GM10266 (cell line): ENCODE data around the gene PGAP1.

ENCODE experiments used
- DNase-seq: peaks from one replicate; pipeline ENCODE4 v3.0.0; 2012; ENCODE audit errors: extremely low spot score
- TF ChIP-seq, protein P1 (sequence below): IDR thresholded peaks from 2 replicates; pipeline ENCODE4 v1.5.1; 2012; ENCODE audit warnings: mild to moderate bottlenecking, low read depth; ENCODE audit not compliant: control insufficient read depth, insufficient read depth; ENCODE audit errors: missing control alignments

Gene PGAP1

DNA sequence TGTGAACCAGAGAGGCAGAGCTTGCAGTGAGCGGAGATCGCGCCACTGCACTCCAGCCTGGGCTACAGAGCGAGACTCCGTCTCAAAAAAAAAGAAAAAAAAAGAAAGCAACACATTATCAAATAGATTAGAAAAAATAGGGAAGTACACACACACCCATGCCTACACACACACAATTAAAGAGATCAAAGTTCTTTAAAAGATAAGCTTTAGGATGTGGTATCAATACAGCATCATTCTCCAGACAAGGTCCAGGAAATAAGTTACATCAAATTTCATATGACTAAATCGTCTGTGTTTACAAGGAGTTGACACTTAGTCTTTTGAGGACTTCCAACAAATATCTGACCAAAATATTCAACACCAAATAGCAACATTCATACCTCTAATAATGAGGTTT is 25.7 kb downstream of the PGAP1 start:
- TF ChIP-seq, protein P1, sequence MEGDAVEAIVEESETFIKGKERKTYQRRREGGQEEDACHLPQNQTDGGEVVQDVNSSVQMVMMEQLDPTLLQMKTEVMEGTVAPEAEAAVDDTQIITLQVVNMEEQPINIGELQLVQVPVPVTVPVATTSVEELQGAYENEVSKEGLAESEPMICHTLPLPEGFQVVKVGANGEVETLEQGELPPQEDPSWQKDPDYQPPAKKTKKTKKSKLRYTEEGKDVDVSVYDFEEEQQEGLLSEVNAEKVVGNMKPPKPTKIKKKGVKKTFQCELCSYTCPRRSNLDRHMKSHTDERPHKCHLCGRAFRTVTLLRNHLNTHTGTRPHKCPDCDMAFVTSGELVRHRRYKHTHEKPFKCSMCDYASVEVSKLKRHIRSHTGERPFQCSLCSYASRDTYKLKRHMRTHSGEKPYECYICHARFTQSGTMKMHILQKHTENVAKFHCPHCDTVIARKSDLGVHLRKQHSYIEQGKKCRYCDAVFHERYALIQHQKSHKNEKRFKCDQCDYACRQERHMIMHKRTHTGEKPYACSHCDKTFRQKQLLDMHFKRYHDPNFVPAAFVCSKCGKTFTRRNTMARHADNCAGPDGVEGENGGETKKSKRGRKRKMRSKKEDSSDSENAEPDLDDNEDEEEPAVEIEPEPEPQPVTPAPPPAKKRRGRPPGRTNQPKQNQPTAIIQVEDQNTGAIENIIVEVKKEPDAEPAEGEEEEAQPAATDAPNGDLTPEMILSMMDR, result no peak
- no peak for DNase-seq

DNA sequence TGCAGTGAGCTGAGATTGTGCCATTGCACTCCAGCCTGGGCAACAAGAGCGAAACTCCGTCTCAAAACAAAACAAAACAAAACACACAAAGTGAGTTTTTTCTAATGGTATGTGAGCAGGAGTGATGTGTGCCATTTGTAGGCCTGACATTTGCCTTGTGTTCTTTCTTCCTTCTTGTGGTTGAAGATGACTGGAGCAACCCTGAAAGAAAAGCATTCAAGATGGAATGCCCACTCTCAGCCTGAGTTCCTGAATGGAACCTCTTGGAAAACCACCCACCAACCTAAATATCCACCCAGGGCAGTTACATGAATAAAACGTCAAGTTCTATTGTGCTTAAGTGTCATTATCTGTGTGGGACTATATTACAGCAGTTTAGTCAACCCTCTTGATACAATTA is 26.5 kb downstream of the PGAP1 start:
- TF ChIP-seq, protein P1, result no peak
- no peak for DNase-seq

DNA sequence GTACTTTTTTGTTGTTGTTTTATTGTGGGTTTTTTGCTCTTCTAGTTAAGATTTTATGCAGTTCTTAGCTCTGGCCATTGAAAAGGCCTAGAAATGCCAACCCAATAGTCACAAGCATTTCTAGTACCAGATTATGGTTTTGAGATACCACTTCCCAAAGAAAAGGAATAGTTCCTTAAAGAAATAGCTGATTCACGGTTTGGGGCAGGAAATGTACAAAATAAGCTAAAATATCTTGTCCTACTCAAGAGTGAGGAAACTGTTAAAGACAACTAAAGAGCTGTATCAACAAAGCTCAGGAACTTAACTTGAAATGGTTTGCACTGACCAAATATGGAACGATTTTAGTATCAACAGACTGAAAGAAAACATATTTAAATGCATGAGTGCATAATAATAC is 35.4 kb downstream of the PGAP1 start:
- DNase-seq, result no peak
- TF ChIP-seq, protein P1, result no peak

DNA sequence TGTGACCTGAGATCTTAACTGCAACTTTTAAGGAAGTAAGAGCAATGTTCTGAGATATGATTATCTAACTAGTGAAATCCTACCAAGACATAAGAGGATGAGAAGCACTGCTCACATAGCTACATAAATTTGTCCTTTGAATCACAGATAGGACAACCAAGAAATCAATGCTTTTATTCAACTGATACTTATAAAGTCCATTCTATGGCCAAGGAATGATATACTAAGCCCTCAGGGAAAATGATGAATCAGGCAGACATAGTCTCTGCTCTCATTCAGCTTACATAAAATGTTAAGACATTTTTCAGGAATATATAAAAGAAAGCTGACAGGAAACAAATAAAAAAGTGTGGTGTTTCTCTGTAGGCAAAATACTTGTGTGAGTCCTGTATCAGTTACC is 39.1 kb downstream of the PGAP1 start:
- no peak for DNase-seq
- TF ChIP-seq, protein P1, result no peak

DNA sequence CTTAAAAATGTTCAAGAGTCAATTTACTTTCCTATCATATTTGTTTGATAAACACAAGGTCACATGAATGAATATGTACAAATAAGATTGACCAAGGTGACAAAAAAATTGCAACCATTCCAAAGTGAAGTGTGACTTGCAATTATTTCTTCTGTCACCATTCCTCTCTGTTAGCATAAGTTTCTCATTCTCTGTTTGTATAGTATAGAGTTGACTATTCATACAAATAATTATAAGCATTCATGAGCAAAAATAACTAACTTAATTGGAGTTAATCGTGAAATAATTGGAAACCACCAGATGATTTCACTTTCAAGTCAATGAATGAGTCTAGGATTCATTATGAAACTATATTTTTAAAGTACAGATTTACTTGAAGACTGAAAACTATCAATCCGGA is 42.1 kb downstream of the PGAP1 start:
- TF ChIP-seq, protein P1, result no peak
- DNase-seq, result no peak

DNA sequence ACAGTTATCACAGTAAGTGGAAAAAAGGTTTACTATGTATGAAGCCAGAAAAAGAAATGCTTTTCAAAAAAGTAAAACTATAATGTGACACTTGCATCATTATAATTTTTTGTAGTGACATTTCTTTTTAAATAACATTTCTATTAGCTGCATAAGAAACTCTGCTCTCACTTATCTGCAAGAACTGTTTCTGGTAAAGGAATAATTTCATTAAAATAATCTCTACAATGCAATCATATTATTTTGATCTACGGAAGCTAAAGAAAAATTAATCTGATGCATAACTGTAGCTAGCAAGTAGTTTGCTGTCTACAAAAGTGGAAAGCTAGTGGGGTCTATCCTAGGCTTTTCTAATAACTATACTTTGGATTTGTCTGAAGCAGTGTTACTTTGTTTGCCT is 50.1 kb downstream of the PGAP1 start:
- TF ChIP-seq, protein P1, result no peak
- no peak for DNase-seq

DNA sequence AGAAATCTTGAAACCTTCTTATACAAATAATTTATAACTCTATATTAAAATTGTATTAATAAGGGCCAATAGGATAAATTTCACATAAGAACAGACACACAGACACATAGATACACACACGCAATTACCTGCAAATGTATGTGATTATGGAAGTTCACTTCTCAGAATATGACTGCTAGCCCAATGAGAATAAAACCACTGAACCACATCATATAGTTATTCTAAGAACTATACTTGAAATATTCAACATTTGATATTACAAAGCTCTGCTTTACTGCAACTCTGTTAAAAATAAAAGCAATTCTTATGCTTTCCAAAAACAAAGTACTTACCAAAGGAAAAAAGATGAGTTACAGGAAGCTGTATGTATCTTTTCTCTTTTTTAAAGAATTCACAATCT is 51.1 kb downstream of the PGAP1 start:
- DNase-seq, result no peak
- TF ChIP-seq, protein P1, result no peak
